D341Med (cell line): ENCODE measurements around the gene EXOC6B.
"Not testable (repeated sequence)": the region's sequence is repeated elsewhere in the genome, so short reads cannot be mapped to it uniquely, and the experiment has no call there.

ENCODE experiments used
- DNase-seq: peaks from one replicate; pipeline ENCODE4 v3.0.0; 2012; ENCODE audit warnings: low spot score

EXOC6B gene

GRCh38 chr2:72427022-72427861 lies 398.6 kb downstream of the EXOC6B start:
- peak; percentile 11 for DNase-seq

GRCh38 chr2:72425996-72426395 lies 399.8 kb downstream of the EXOC6B start:
- no peak for DNase-seq

DNA sequence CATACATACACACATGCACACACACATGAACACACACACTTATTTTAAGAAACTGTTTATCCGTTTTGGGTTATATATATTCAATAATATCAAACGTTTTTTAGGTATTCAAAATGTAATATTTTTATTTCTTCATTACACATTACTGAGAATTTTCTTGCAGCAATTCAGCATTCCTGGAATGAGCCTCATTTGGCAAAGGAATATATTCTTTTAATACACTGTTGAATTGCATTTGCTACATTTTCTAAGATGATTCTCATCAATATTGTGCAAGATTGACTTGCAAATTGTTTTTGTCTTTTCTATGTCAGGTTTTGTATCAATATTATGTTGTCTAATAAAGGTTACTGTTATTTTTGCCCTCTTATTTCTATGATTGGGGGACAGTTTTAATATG lies 402.1 kb downstream of the EXOC6B start:
- DNase-seq: no peak

DNA sequence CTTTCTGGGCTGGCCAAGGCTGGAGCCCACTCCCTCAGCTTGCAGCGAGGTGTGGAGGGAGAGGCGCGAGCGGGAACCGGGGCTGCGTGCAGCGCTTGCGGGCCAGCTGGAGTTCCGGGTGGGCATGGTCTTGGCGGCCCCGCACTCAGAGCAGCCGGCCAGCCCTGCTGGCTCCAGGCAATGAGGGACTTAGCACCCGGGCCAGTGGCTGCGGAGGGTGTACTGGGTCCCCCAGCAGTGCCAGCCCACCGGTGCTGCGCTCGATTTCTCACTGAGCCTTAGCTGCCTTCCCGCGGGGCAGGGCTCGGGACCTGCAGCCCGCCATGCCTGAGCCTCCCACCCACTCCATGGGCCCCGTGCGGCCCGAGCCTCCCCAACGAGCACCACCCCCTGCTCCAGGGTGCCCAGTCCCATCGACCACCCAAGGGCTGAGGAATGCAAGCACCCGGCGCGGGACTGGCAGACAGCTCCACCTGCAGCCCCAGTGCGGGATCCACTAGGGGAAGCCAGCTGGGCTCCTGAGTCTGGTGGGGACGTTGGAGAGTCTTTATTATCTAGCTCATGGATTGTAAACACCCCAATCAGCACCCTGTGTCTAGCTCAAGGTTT lies 404.0 kb downstream of the EXOC6B start:
- DNase-seq: not testable (repeated sequence)

- DNase-seq: no peak
Measured at GRCh38 chr2:72415781-72416475, 409.9 kb downstream of the EXOC6B start.

- DNase-seq: no peak
Measured at GRCh38 chr2:72415241-72415661, 410.6 kb downstream of the EXOC6B start.

DNA sequence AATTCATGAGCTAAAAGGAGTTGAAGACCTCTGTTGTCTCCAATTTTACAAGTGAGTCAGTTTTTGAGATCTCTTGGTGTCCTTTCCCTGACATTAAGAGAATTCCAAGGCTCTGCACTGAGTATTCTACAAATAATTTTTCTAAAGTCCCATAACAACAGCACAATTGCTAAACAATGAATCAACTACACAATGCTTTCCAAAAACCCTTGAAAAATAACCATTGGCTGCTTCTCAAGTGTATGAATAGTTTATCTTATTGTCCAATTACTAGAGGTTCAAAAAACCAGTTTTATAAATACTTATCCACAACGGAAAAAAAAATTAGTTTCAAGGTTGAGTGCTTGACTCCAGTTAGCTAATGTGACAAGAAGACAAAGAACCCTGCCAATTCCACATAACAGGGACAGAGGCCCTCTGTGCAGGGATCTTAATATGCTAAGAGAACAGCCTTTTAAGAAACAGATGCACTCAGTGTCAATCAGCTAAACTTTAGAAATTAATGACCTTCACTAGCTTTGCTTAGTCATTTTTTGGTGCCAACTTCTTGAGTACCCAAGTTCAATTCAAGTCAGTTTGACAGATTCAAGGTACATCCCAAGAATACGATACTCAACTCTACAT lies 411.6 kb downstream of the EXOC6B start:
- no peak for DNase-seq

DNA sequence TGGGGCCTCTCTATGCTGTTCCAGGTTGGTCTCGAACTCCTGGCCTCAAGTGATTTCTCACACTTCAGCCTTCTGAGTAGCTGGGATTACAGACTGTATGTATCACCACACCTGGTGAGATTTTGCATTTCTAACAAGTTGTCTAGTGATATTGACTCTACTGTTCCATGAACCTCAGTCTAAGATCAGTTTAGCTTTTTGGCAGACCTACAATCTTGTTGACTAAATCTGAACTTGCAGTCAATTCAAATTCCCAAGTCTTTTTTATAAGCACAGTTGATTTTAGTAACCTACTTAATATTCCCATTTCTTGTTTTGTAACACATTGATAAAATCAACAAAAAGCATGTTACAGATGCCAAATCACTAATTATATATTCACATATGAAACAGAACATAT lies 412.1 kb downstream of the EXOC6B start:
- no peak for DNase-seq

GRCh38 chr2:72412214-72412613 lies 413.6 kb downstream of the EXOC6B start:
- no peak for DNase-seq

GRCh38 chr2:72399879-72400278 lies 426.0 kb downstream of the EXOC6B start:
- DNase-seq: no peak

DNA sequence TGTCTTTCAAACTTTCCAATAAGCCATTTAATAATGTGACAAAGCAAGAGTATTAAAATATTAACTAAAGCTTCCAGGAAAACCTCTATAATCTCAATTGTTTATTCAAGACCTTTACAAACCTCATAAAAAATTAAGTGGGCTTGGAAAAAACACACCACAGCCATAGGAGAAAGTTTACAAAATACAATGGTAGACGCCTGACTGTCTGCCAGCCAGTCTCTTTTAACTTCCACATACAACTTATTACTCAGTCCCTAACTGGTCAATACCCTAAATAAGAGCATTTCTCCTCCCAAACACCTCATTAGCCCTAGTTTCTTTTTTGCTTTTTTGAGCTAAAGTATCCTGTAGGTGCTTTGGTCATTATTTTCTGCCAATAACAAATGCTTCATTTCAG lies 430.7 kb downstream of the EXOC6B start:
- no peak for DNase-seq

GRCh38 chr2:72394541-72395070 lies 431.2 kb downstream of the EXOC6B start:
- DNase-seq: no peak

GRCh38 chr2:72389447-72389846 lies 436.4 kb downstream of the EXOC6B start:
- DNase-seq: no peak

- DNase-seq: no peak
Measured at GRCh38 chr2:72388263-72388662, 437.6 kb downstream of the EXOC6B start.

- DNase-seq: no peak
Measured at GRCh38 chr2:72386288-72386687, 439.5 kb downstream of the EXOC6B start.

- DNase-seq: no peak
Measured at GRCh38 chr2:72378753-72379348, 447.0 kb downstream of the EXOC6B start.

DNA sequence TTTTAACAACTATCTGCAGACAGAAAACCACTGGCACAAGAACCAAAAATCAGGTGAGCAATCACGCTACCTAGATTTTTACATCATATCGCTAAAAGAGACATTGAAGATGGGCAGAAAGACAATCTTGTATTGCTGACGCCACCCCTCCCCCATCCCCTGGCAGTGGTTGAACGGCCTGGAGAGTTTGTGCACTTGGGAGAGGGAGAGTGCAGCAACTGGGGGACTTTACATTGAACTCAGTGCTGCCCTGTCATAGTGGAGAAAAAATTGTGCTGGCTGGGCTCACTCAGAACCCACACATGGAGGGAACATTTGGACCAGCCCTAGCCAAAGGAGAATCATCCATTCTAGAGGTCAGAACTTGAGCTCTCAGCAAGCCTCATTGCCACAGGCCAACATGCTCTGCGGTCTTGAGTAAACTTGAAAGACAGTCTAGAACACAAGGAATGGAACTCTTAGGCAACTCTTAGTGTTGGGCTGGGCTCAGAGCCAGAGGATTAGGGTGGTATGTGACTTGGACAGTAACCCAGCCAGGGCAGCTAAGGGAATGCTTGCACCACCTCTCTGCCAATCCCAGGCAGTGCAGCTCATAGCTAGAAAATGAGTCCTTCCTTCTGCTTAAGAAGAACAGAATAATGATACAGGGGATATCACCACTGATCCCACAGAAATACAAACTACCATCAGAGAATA lies 458.2 kb downstream of the EXOC6B start:
- DNase-seq: peak; percentile 29

GRCh38 chr2:72363406-72363805 lies 462.4 kb downstream of the EXOC6B start:
- DNase-seq: no peak

DNA sequence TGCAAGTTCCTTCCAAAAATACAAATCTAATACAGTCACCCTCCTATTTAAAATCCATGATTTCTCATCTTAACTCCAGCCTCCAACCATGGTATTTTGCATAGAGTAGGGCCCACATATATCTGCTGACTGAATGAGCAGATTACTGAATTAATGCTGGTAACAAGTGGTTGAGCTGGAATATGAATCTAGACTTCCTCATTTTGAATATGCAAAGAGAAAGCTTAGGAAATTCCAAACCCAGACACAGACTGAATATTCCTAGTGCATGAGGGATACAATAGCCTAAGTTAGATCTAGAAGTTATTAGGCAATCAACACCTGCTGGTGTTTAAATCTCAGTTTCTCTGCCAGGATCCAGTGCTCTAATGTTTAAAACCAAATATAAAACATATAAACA lies 463.1 kb downstream of the EXOC6B start:
- no peak for DNase-seq

- DNase-seq: no peak
Measured at GRCh38 chr2:72361521-72361920, 464.3 kb downstream of the EXOC6B start.

GRCh38 chr2:72361042-72361441 lies 464.8 kb downstream of the EXOC6B start:
- DNase-seq: no peak
